HepG2 (cell line): Measurements from ENCODE around the gene SAMD4A. TPM values are rescaled to one million over a fixed set of nuclear protein-coding genes. Genes with fewer than 3 reads are reported as not detected.

Experiments used
- EP300 ChIP-seq, 3 experiments: sonication (generic) in 1 of 3; formaldehyde crosslinking in 1 of 3; IDR thresholded peaks; 2 replicates each; pipeline versions ENCODE4 v1.5.1 to v1.6.1; 2011 to 2020; ENCODE audit warnings: low read depth in 2 of 3, low read length in 2 of 3, borderline replicate concordance in 1 of 3, improper control_type of control experiment in 1 of 3, mild to moderate bottlenecking in 1 of 3, missing genetic modification reagents in 1 of 3, moderate library complexity in 1 of 3
- FOXA1 ChIP-seq, 2 experiments: fragments of 450-650 bp in 1 of 2; sonication (generic) in 1 of 2; formaldehyde crosslinking in 1 of 2; IDR thresholded peaks; 2 replicates each; pipeline versions ENCODE4 v1.4.0 to v1.6.1; 2016 to 2020; ENCODE audit warnings: missing genetic modification reagents in 1 of 2
- HIC2 ChIP-seq: sonication (generic); formaldehyde crosslinking; IDR thresholded peaks from 2 replicates; pipeline ENCODE4 v1.9.0; 2022; ENCODE audit warnings: low read depth, missing genetic modification reagents
- MBNL3 ChIP-seq: fragments of 250-450 bp; sonication (Bioruptor Pico); conservative IDR thresholded peaks from 2 replicates; pipeline ENCODE4 v1.8.0; 2022; ENCODE audit warnings: mild to moderate bottlenecking, inconsistent platforms
- TAF15 ChIP-seq: fragments of 200-400 bp; formaldehyde crosslinking; IDR thresholded peaks from one replicate; pipeline ENCODE4 v1.6.1; 2018; ENCODE audit warnings: mild to moderate bottlenecking, low read depth, low read length; ENCODE audit not compliant: poor library complexity, severe bottlenecking
- WIZ ChIP-seq: sonication (generic); formaldehyde crosslinking; IDR thresholded peaks from 2 replicates; pipeline ENCODE4 v1.5.1; 2020; ENCODE audit warnings: mild to moderate bottlenecking, missing genetic modification reagents
- ZBTB1 ChIP-seq: sonication (generic); formaldehyde crosslinking; IDR thresholded peaks from 2 replicates; pipeline ENCODE4 v1.4.0; 2020; ENCODE audit warnings: missing genetic modification reagents, borderline replicate concordance
- ZBTB25 ChIP-seq: IDR thresholded peaks from 2 replicates; pipeline ENCODE4 v1.6.1; 2018; ENCODE audit warnings: missing genetic modification reagents
- ZNF577 ChIP-seq: sonication (generic); formaldehyde crosslinking; IDR thresholded peaks from 2 replicates; pipeline ENCODE4 v1.4.0; 2020; ENCODE audit warnings: mild to moderate bottlenecking, low read depth, missing genetic modification reagents, borderline replicate concordance
- ZNF747 ChIP-seq: sonication (generic); formaldehyde crosslinking; IDR thresholded peaks from 2 replicates; pipeline ENCODE4 v1.8.1; 2023; ENCODE audit warnings: missing genetic modification reagents, mild to moderate bottlenecking, borderline replicate concordance
- polyA plus RNA-seq, 8 experiments: library from polyadenylated mRNA; depleted of rRNA in 3 of 8; stranded (reverse) in 7 of 8; unstranded in 1 of 8; fragments of >200 nt; fragmentation: Illumina TruSeq in 4 of 8; extraction: Trizol in 4 of 8; gene quantifications; 2 replicates each; pipeline versions ENCODE4 v1.2.1 to v1.2.3, GENCODE V29; 2011 to 2016; ENCODE audit warnings: low read depth in 4 of 8, missing spikeins in 1 of 8, mixed read lengths in 1 of 8; ENCODE audit not compliant: insufficient read depth in 1 of 8
- total RNA-seq, 5 experiments: library from RNA; depleted of rRNA; stranded (reverse); fragments of >200 nt; fragmentation: Illumina TruSeq; extraction: Trizol; gene quantifications; 2 replicates each; pipeline ENCODE4 v1.2.3, GENCODE V29; 2016; ENCODE audit warnings: low read depth in 1 of 5
- TF ChIP-seq, protein P1 (sequence below): sonication (generic); formaldehyde crosslinking; IDR thresholded peaks from 2 replicates; pipeline ENCODE4 v1.5.0; 2020; ENCODE audit warnings: missing genetic modification reagents
- TF ChIP-seq, protein P2 (sequence below): sonication (generic); formaldehyde crosslinking; IDR thresholded peaks from 2 replicates; pipeline ENCODE4 v1.5.1; 2020; ENCODE audit warnings: mild to moderate bottlenecking, missing genetic modification reagents, borderline replicate concordance
- TF ChIP-seq, protein P3 (sequence below): sonication (generic); formaldehyde crosslinking; IDR thresholded peaks from 2 replicates; pipeline ENCODE4 v1.5.0; 2020; ENCODE audit warnings: mild to moderate bottlenecking, missing genetic modification reagents

Gene SAMD4A
- total and polyA plus RNA-seq, 2 of the 13 experiments (the other 11 are each of a cell fraction or from before 2014, with no cell fraction given): 11.8 to 13.0 TPM

- TF ChIP-seq, protein P1, sequence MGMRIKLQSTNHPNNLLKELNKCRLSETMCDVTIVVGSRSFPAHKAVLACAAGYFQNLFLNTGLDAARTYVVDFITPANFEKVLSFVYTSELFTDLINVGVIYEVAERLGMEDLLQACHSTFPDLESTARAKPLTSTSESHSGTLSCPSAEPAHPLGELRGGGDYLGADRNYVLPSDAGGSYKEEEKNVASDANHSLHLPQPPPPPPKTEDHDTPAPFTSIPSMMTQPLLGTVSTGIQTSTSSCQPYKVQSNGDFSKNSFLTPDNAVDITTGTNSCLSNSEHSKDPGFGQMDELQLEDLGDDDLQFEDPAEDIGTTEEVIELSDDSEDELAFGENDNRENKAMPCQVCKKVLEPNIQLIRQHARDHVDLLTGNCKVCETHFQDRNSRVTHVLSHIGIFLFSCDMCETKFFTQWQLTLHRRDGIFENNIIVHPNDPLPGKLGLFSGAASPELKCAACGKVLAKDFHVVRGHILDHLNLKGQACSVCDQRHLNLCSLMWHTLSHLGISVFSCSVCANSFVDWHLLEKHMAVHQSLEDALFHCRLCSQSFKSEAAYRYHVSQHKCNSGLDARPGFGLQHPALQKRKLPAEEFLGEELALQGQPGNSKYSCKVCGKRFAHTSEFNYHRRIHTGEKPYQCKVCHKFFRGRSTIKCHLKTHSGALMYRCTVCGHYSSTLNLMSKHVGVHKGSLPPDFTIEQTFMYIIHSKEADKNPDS (CRISPR knock-in tag): no peak
- TF ChIP-seq ZNF577 (CRISPR knock-in tag) (no peak), TAF15 (no peak), WIZ (CRISPR knock-in tag) (no peak), HIC2 (CRISPR knock-in tag) (no peak), ZBTB25 (CRISPR knock-in tag) (no peak), MBNL3 (CRISPR knock-in tag) (no peak), FOXA1 (IDR thresholded peaks at IDR 0.05) (no peak), FOXA1 (CRISPR knock-in tag; IDR thresholded peaks at IDR 0.05) (no peak), EP300 (IDR thresholded peaks at IDR 0.05; ENCODE audit: low read depth in 2 of 2, low read length in 2 of 2) (no peak), EP300 (CRISPR knock-in tag; IDR thresholded peaks at IDR 0.05; ENCODE audit: borderline replicate concordance) (no peak), ZBTB1 (CRISPR knock-in tag) (no peak), ZNF747 (CRISPR knock-in tag) (no peak)
- TF ChIP-seq, protein P2, sequence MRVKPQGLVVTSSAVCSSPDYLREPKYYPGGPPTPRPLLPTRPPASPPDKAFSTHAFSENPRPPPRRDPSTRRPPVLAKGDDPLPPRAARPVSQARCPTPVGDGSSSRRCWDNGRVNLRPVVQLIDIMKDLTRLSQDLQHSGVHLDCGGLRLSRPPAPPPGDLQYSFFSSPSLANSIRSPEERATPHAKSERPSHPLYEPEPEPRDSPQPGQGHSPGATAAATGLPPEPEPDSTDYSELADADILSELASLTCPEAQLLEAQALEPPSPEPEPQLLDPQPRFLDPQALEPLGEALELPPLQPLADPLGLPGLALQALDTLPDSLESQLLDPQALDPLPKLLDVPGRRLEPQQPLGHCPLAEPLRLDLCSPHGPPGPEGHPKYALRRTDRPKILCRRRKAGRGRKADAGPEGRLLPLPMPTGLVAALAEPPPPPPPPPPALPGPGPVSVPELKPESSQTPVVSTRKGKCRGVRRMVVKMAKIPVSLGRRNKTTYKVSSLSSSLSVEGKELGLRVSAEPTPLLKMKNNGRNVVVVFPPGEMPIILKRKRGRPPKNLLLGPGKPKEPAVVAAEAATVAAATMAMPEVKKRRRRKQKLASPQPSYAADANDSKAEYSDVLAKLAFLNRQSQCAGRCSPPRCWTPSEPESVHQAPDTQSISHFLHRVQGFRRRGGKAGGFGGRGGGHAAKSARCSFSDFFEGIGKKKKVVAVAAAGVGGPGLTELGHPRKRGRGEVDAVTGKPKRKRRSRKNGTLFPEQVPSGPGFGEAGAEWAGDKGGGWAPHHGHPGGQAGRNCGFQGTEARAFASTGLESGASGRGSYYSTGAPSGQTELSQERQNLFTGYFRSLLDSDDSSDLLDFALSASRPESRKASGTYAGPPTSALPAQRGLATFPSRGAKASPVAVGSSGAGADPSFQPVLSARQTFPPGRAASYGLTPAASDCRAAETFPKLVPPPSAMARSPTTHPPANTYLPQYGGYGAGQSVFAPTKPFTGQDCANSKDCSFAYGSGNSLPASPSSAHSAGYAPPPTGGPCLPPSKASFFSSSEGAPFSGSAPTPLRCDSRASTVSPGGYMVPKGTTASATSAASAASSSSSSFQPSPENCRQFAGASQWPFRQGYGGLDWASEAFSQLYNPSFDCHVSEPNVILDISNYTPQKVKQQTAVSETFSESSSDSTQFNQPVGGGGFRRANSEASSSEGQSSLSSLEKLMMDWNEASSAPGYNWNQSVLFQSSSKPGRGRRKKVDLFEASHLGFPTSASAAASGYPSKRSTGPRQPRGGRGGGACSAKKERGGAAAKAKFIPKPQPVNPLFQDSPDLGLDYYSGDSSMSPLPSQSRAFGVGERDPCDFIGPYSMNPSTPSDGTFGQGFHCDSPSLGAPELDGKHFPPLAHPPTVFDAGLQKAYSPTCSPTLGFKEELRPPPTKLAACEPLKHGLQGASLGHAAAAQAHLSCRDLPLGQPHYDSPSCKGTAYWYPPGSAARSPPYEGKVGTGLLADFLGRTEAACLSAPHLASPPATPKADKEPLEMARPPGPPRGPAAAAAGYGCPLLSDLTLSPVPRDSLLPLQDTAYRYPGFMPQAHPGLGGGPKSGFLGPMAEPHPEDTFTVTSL (CRISPR knock-in tag): no peak
- TF ChIP-seq, protein P3, sequence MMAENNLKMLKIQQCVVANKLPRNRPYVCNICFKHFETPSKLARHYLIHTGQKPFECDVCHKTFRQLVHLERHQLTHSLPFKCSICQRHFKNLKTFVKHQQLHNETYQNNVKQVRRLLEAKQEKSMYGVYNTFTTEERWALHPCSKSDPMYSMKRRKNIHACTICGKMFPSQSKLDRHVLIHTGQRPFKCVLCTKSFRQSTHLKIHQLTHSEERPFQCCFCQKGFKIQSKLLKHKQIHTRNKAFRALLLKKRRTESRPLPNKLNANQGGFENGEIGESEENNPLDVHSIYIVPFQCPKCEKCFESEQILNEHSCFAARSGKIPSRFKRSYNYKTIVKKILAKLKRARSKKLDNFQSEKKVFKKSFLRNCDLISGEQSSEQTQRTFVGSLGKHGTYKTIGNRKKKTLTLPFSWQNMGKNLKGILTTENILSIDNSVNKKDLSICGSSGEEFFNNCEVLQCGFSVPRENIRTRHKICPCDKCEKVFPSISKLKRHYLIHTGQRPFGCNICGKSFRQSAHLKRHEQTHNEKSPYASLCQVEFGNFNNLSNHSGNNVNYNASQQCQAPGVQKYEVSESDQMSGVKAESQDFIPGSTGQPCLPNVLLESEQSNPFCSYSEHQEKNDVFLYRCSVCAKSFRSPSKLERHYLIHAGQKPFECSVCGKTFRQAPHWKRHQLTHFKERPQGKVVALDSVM: no peak
Measured at GRCh38 chr14:54567639-54568561, 972 bp downstream of the SAMD4A start (continued).
